HG03520 (cell line): ENCODE measurements around the gene MTFR2.

Source experiments
- ATAC-seq: cut with Tn5 transposase; IDR thresholded peaks from one replicate; pipeline ENCODE4 v1.9.1; 2021; ENCODE audit warnings: mild to moderate bottlenecking, moderate library complexity; ENCODE audit not compliant: unreplicated experiment

MTFR2 gene

DNA sequence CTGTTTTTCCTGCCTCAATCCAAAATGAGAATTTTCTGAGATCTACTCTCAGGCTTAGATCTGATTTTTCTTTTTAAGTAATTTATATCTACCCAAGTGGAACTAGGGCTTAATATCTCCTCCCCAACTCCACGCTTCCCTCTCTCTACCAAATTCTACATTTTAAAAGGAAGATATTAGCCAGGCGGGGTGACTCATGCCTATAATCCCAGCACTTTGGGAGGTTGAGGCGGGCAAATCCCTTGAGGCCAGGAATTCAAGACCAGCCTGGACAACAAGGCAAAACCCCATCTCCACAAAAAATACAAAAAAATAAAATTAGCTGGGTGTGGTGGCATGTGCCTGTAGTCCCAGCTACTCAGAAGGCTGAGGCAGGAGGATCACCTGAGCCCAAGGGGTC is 61.0 kb downstream of the MTFR2 start:
- ATAC-seq: no peak

DNA sequence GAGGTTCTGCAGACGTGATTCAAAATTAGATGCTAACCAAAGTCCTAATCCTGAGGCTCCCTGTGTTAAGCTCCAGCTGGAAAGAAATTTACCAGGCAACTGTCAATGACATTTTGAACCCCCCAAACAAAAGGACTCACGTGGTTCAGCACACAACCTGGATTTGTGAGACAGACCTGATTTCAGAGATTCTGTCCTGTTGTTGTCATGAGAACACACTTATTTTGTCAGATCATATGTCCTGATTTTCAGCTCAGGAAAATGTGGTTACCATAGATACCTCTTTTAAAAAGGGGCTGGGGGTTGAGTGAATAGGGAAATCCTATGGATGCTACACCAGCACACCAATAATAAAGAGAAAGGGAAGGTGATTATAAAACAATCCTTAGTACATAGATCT is 61.6 kb downstream of the MTFR2 start:
- no peak for ATAC-seq

DNA sequence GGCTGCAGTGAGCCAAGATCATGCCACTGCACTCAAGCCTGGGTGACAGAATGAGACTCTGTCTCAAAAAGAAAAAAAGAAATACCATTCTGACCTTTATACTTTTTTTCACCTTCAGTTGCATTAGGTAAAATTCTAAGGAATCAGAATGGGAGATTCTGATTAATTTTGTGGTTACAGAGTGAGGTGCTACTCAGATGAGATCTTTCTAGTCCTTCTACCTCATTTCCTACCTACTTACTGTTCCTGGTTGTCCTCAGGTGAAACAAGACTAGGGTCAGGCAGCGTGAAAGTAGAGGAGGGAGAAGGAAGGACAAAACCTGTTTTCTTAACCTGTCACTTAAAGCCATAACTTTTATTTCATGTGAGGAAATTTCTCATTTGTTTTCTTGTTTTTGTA is 63.7 kb downstream of the MTFR2 start:
- ATAC-seq: no peak

DNA sequence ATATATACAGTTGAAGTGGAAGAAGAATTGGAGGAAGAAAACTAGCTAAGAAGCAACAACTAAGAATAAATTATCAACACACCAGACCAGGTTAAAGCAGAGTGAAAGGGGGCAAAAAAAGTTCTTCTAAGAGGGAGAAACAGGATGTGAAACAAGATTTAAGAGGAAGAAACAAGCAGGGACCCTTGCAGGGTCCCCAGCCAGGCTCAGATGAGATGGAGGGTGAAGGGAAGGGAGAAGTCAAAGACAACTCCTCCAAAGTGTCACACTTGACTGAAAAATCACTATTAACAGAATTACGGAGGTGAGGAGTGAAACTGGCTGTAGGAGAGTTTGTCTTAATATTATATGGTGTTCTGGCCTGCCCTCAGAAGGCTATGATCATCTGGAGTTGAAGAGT is 65.4 kb downstream of the MTFR2 start:
- ATAC-seq: no peak

DNA sequence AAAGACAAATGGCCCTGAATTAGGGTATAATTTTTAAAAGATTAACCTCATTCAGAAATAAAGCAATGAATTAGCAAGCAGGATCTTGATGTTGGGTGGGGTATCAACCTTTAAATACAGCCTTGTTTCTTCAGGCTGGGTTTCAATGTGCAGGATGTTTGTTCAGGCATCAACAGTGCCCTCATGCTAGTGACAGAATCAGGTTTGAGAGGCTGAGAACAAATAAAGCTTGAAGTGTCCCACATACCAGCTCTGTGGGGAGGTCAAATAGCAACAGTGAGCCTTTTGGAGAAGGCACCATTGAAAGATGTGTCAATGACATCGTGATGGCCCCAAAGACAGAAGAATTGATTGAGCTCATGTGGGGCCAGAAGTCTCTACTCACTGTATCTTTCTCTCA is 68.2 kb downstream of the MTFR2 start:
- no peak for ATAC-seq

- ATAC-seq: no peak
Observed at GRCh38 chr6:136181512-136181833, 68.6 kb downstream of the MTFR2 start.
